Upper lobe of right lung (tissue), 1 donor: ENCODE data around the gene NKX2-8. TPM values are rescaled to one million over a fixed set of nuclear protein-coding genes. Genes with fewer than 3 reads are reported as not detected.

Source experiments
- ATAC-seq: fragments of 200-7000 bp; cut with Tn5 transposase; one replicate; pipeline ENCODE4 v1.9.1; 2020; ENCODE audit warnings: mild to moderate bottlenecking, moderate library complexity
- DNase-seq: peaks from one replicate; pipeline ENCODE4 v3.0.0-alpha.2; 2020
- H3K27ac ChIP-seq: fragments of 200-600 bp; one replicate; pipeline ENCODE4 v1.8.0; 2022
- H3K27me3 ChIP-seq: fragments of 200-600 bp; one replicate; pipeline ENCODE4 v1.8.0; 2022; ENCODE audit warnings: mild to moderate bottlenecking
- H3K36me3 ChIP-seq: fragments of 200-600 bp; one replicate; pipeline ENCODE4 v1.8.0; 2022
- H3K4me1 ChIP-seq: fragments of 200-600 bp; one replicate; pipeline ENCODE4 v1.8.0; 2022
- H3K4me3 ChIP-seq: fragments of 200-600 bp; one replicate; pipeline ENCODE4 v1.8.0; 2022; ENCODE audit warnings: mild to moderate bottlenecking
- H3K9me3 ChIP-seq: fragments of 200-600 bp; one replicate; pipeline ENCODE4 v1.8.0; 2022
- intact Hi-C: fragments of 100-400 bp; cut with DNase I; formaldehyde crosslinking; loops from one replicate; pipeline ENCODE4 v1.11.0; 2022
- total RNA-seq: library from RNA; stranded (reverse); fragmentation: NEBNext Ultra II Directional; extraction: Animal tissue kit (Norgen Biotek cat#: 25700); gene quantifications from one replicate; pipeline ENCODE4 v1.2.1, GENCODE V29; 2021
- TF ChIP-seq, protein P1 (sequence below): fragments of 200-600 bp; IDR thresholded peaks from one replicate; pipeline ENCODE4 v1.8.0; 2022; ENCODE audit warnings: antibody characterized with exemption
- donor health status: DM: no; HTN: yes; CAD: no; lungs with severe emphysema.

Gene NKX2-8
- total RNA-seq, 1 donor from 2014 or later, result 0.43 TPM

DNA sequence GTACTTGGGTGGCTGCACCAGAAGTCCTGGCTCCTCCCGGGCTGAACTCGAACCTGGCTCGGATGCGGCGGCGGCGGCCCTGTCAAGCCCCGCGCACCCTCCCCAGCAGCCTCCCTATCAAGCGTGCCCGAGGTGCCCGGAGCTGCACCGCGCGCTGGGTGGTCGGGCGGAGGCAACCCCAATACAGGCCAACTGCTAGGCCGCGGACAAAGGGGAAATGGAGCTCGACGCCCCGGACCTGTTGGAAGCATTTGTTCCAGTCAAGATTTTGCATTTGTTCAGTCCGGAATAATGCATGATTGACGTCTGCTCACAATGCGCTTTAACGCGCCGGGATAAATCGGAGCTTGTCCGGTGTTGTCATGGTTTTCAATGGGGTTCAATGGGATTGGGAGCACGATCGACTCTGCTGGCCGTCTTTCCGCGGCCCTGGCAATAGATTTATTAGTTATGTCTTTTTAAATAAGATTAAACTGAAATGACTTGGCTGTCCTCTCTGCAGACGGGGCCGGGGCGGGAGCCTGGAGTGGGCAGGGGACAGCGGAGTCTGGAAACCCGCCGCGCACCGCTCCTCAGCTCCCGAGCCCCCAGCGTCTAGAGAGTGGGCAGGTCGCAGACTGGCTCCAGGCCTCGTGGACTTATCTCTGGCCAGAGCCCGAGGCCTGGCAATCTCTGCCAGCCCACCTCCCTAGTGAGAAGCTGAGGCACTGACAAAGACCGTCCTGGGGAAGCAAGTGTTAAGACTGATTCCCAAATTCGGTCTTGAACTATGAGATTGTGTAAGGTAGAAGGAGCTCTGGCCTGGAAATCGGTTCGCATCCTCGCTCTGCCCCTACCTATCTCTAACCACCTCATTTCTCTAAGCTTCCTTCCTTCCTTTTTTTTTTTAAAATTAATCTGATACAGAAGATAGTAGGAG is 1.7 kb upstream of the NKX2-8 start:
- no peak for DNase-seq

GRCh38 chr14:36583242-36583892 is 953 bp upstream of the NKX2-8 start:
- ATAC-seq, result no peak
- Histone ChIP-seq H3K36me3 (no peaks in the 10 kb centered on the region), H3K27ac (no peak overlapping the region), H3K27me3 (peaks cover 90% of the 10 kb centered on the region), H3K9me3 (no peaks in the 10 kb centered on the region), H3K4me3 (no peak overlapping the region), H3K4me1 (peaks cover 3% of the 10 kb centered on the region)
- intact Hi-C loops, result no loop called here
- TF ChIP-seq, protein P1, sequence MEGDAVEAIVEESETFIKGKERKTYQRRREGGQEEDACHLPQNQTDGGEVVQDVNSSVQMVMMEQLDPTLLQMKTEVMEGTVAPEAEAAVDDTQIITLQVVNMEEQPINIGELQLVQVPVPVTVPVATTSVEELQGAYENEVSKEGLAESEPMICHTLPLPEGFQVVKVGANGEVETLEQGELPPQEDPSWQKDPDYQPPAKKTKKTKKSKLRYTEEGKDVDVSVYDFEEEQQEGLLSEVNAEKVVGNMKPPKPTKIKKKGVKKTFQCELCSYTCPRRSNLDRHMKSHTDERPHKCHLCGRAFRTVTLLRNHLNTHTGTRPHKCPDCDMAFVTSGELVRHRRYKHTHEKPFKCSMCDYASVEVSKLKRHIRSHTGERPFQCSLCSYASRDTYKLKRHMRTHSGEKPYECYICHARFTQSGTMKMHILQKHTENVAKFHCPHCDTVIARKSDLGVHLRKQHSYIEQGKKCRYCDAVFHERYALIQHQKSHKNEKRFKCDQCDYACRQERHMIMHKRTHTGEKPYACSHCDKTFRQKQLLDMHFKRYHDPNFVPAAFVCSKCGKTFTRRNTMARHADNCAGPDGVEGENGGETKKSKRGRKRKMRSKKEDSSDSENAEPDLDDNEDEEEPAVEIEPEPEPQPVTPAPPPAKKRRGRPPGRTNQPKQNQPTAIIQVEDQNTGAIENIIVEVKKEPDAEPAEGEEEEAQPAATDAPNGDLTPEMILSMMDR, result no peak
- DNase-seq, result no peak

More for the DNA sequence above, 1.7 kb upstream of the NKX2-8 start:
- no peak overlapping the region for H3K4me3 ChIP-seq
- no peaks in the 10 kb centered on the region for H3K36me3 ChIP-seq
- TF ChIP-seq, protein P1, result no peak
- intact Hi-C loops, result no loop called here
- peaks cover 3% of the 10 kb centered on the region for H3K4me1 ChIP-seq
- peaks cover 82% of the 10 kb centered on the region for H3K27me3 ChIP-seq
- H3K27ac ChIP-seq, result no peak overlapping the region
- H3K9me3 ChIP-seq, result no peaks in the 10 kb centered on the region
- ATAC-seq, result no peak

- Histone ChIP-seq H3K27ac (no peak overlapping the region), H3K9me3 (no peaks in the 10 kb centered on the region), H3K36me3 (no peaks in the 10 kb centered on the region), H3K4me1 (peaks cover 3% of the 10 kb centered on the region), H3K27me3 (peaks cover 87% of the 10 kb centered on the region), H3K4me3 (peak overlapping the region; percentile 42)
- TF ChIP-seq, protein P1, result no peak
- no peak for ATAC-seq
- intact Hi-C loops, result no loop called here
- DNase-seq, result no peak
These were observed 444 bp upstream of the NKX2-8 start for GRCh38 chr14:36582874-36583241.

GRCh38 chr14:36580856-36581831 is 1.3 kb downstream of the NKX2-8 start:
- DNase-seq, result peak; percentile 77
- intact Hi-C loops, result no loop called here
- H3K27me3 ChIP-seq, result peaks cover 82% of the 10 kb centered on the region

More at GRCh38 chr14:36580856-36581831, 1.3 kb downstream of the NKX2-8 start:
- Histone ChIP-seq H3K4me3 (peak overlapping the region; percentile 42), H3K27ac (no peak overlapping the region), H3K4me1 (peaks cover 3% of the 10 kb centered on the region), H3K9me3 (no peaks in the 10 kb centered on the region), H3K36me3 (no peaks in the 10 kb centered on the region)
- TF ChIP-seq, protein P1, result no peak
- peak; percentile 52 for ATAC-seq
